Thymus (tissue), 11 donors: ENCODE measurements around the gene CYP24A1. TPM values are rescaled to one million over a fixed set of nuclear protein-coding genes. Genes with fewer than 3 reads are reported as not detected.
A peak's percentile ranks its signal among the peaks of the same experiment; 100 is the strongest.
"Not testable (repeated sequence)": the region's sequence is repeated elsewhere in the genome, so short reads cannot be mapped to it uniquely, and the experiment has no call there.

Experiments used
- DNase-seq, 9 donors: peaks; one replicate each; pipeline ENCODE4 v3.0.0-alpha.2; 2013; ENCODE audit warnings: low spot score in 9 of 9, low read depth in 6 of 9, missing footprints in 1 of 9
- H3K27ac ChIP-seq, 2 donors: one replicate each; pipeline ENCODE4 v1.5.1; 2013; ENCODE audit warnings: control low read depth in 1 of 2, low read depth in 1 of 2, low read length in 1 of 2, mild to moderate bottlenecking in 1 of 2, moderate library complexity in 1 of 2
- H3K27me3 ChIP-seq, 2 donors: one replicate each; pipeline ENCODE4 v1.5.1; 2013; ENCODE audit warnings: low read length in 1 of 2; ENCODE audit not compliant: control insufficient read depth in 2 of 2, insufficient read depth in 1 of 2
- H3K36me3 ChIP-seq, 2 donors: one replicate each; pipeline ENCODE4 v1.5.1; 2013; ENCODE audit warnings: low read length in 1 of 2, mild to moderate bottlenecking in 1 of 2, moderate library complexity in 1 of 2; ENCODE audit not compliant: control insufficient read depth in 2 of 2, insufficient read depth in 2 of 2
- H3K4me1 ChIP-seq, 2 donors: one replicate each; pipeline ENCODE4 v1.5.1; 2013; ENCODE audit warnings: low read length in 2 of 2; ENCODE audit not compliant: control insufficient read depth in 2 of 2, insufficient read depth in 2 of 2
- H3K4me3 ChIP-seq, 2 donors: one replicate each; pipeline ENCODE4 v1.5.1; 2013; ENCODE audit warnings: low read length in 2 of 2, control low read depth in 1 of 2, mild to moderate bottlenecking in 1 of 2
- H3K9me3 ChIP-seq, 2 donors: one replicate each; pipeline ENCODE4 v1.5.1; 2013; ENCODE audit warnings: low read length in 1 of 2, mild to moderate bottlenecking in 1 of 2; ENCODE audit not compliant: control insufficient read depth in 2 of 2, insufficient read depth in 1 of 2
- WGBS: extraction: QIAGEN DNeasy Blood & Tissue Kit; methylation state at CpG from one replicate; pipeline ENCODE4 v1.1.7; 2013; 5-methylcytosine and 5-hydroxymethylcytosine counted together
- polyA plus RNA-seq: library from polyadenylated mRNA; stranded (reverse); fragments of 200-250 nt; gene quantifications from one replicate; pipeline ENCODE4 v1.2.3, GENCODE V29; 2013
- total RNA-seq: library from RNA; stranded (reverse); fragments of 120-200 nt; gene quantifications from one replicate; pipeline ENCODE4 v1.2.4, GENCODE V29; 2013
- donor health status: healthy.

Gene CYP24A1
- total and polyA plus RNA-seq, 2 donors, result 0.38 to 0.68 TPM

DNA sequence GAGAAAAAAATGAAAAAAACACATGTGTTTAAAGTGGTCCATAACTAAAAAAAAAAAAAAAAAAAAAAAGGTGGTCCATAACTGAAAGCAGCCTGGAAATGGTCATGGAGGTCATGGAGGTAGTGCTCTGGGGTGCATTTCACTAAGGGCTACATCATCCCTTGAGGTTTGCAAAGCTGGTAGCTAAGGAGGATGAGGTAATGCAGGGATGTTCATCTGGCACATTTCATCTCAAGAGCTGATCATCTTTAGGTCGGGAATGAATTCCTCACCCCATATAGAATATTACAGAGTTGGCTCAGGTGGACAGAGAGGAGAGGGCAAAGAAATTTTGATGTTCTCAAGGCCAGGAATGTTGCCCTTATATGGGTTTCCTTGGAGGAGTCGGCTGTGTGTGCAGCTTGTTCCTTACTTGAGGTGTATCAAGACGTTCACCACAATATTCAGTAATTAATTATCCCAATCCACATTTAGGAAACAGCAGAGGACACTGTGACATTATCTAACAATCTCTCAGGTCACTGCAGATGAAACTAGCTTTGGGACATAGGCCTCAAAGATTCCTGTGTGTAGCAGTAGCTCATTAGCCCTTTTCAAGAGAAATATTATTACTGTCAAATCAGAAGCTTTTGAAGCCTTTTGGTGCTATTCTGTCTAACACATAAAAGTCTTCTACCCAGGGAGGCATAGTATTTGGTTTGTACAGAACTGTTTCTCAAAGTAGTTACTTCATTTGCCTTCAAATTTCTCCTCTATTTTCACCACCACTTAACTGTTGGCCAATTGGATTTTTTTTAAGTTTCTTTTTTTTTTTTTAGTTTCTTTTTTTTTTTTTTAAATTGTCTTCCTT, 46.8 kb downstream of the CYP24A1 start:
- no peaks in the 10 kb centered on the region for H3K4me1 ChIP-seq
- no peak overlapping the region for H3K27ac ChIP-seq
- no peaks in the 10 kb centered on the region for H3K27me3 ChIP-seq
- DNase-seq, result no peak
- no peaks in the 10 kb centered on the region for H3K36me3 ChIP-seq
- H3K4me3 ChIP-seq, result no peak overlapping the region
- no peaks in the 10 kb centered on the region for H3K9me3 ChIP-seq
- 92% methylated on average over 3 of the region's 3 CpGs for WGBS

- 98% methylated on average over 12 of the region's 12 CpGs for WGBS
These were observed 47.5 kb downstream of the CYP24A1 start for GRCh38 chr20:54126328-54126727.

DNA sequence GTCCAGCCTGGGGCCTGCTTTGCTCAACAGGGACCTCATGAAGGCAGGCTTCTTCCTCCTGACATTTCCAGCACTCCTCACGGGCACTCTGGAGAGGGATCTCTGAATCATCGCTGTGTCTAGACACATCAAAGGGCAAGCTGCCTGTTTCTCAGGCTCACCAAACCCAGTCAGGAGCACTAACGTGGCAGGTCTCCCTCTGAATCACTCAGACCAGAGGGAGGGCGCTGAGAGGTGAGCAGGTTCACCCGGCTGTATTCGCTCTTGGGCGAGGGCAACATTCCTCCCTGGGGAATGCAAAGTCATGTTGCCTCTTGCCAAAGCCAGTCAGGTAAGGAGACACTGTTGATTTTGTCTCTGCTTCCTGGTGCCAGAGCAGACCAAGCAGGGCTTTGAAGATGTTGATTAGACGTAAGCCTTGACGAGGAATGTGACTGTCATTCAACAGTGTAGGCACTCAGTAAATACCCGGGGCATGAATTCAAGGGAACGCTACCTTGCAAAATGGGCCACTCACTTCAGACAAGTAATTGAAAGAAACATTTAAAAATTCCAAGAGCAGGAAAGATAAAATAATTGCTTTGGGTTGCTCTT, 50.1 kb downstream of the CYP24A1 start:
- Histone ChIP-seq H3K9me3 (no peaks in the 10 kb centered on the region), H3K4me1 (no peaks in the 10 kb centered on the region), H3K27me3 (no peaks in the 10 kb centered on the region), H3K27ac (peak overlapping the region in 1 of 2 donors; percentile 36), H3K36me3 (no peaks in the 10 kb centered on the region), H3K4me3 (no peak overlapping the region)
- DNase-seq, result no peak
- 90% methylated on average over 11 of the region's 11 CpGs for WGBS

More at GRCh38 chr20:54126328-54126727, 47.5 kb downstream of the CYP24A1 start:
- not testable (repeated sequence) for H3K27me3 ChIP-seq, H3K4me1 ChIP-seq, H3K9me3 ChIP-seq, H3K27ac ChIP-seq, H3K36me3 ChIP-seq, DNase-seq, H3K4me3 ChIP-seq

DNA sequence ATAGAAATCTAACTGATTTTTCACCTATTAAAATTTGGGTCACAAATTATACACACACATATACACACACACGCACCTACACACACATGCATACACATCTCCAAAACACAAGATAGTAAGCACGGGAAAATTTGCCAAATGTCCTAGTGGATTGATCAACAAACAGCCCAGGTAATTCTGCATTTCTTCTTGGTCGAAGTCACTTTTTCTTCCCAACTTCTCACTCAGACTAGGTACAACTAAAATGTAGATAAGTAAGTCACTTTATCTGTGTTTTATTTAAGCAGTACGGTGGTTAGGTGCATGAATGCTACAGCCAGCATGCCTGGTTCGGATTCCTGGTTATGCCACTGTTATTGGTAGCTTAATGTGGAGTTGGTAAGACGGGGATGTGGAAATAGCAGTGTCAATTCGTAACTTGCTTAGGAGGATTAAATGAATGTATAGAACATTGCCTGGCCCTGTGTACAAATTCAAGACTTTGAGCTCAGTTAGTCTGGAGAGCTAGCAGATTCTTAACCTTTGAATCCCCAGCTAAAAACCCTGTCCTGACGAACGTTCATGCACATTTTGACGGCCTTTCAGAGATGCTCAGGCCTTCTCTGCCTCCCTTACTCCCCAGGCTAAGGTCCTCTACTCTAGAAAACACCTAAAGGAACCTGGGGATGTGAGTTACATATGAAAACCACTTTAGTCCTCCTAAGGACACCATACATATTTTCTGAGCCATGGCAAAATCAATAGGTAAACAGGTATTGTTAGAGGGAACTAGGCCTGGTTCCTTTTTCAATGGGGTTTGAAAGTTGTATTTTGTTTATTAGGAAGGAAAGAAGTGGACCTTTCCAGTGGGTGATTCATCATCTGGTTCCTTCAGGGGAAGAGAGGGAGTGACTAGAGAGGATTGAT, 50.9 kb downstream of the CYP24A1 start:
- no peaks in the 10 kb centered on the region for H3K9me3 ChIP-seq
- no peak overlapping the region for H3K4me3 ChIP-seq
- H3K27ac ChIP-seq, result peak overlapping the region in 1 of 2 donors; percentile 48
- DNase-seq, result no peak
- 89% methylated on average over 10 of the region's 10 CpGs for WGBS
- no peaks in the 10 kb centered on the region for H3K36me3 ChIP-seq
- H3K27me3 ChIP-seq, result no peaks in the 10 kb centered on the region
- no peaks in the 10 kb centered on the region for H3K4me1 ChIP-seq

- no peaks in the 10 kb centered on the region for H3K4me1 ChIP-seq
- no peaks in the 10 kb centered on the region for H3K27me3 ChIP-seq
- WGBS, result 100% methylated on average over 1 of the region's 1 CpG
- H3K27ac ChIP-seq, result no peak overlapping the region
- H3K4me3 ChIP-seq, result no peak overlapping the region
- DNase-seq, result no peak
- H3K36me3 ChIP-seq, result no peaks in the 10 kb centered on the region
- no peaks in the 10 kb centered on the region for H3K9me3 ChIP-seq
These were observed 51.6 kb downstream of the CYP24A1 start for GRCh38 chr20:54122189-54122588.

DNA sequence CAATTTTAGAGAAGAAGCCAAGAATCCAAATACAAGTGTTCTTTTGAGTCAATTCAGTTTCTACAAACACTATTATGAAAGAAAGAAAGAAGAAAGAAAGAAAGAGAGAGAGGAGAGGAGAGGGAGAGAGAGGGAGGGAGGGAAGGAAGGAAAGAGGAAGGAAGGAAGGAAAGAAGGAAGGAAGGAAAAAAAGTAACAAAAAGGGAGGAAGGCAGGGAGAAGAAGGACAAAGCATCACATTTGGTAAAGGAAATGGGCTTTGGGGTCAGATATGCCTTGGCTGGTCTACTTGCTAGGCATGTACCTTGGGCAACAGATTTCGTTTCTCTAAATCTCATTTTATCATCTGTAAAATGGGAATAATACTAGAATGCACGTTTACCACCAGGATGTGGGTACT, 54.0 kb downstream of the CYP24A1 start:
- no peak overlapping the region for H3K27ac ChIP-seq
- no peaks in the 10 kb centered on the region for H3K27me3 ChIP-seq
- 83% methylated on average over 2 of the region's 2 CpGs for WGBS
- no peak for DNase-seq
- no peaks in the 10 kb centered on the region for H3K4me1 ChIP-seq
- no peak overlapping the region for H3K4me3 ChIP-seq
- H3K36me3 ChIP-seq, result no peaks in the 10 kb centered on the region
- H3K9me3 ChIP-seq, result peaks cover 0 to 1% of the 10 kb centered on the region in 2 donors

DNA sequence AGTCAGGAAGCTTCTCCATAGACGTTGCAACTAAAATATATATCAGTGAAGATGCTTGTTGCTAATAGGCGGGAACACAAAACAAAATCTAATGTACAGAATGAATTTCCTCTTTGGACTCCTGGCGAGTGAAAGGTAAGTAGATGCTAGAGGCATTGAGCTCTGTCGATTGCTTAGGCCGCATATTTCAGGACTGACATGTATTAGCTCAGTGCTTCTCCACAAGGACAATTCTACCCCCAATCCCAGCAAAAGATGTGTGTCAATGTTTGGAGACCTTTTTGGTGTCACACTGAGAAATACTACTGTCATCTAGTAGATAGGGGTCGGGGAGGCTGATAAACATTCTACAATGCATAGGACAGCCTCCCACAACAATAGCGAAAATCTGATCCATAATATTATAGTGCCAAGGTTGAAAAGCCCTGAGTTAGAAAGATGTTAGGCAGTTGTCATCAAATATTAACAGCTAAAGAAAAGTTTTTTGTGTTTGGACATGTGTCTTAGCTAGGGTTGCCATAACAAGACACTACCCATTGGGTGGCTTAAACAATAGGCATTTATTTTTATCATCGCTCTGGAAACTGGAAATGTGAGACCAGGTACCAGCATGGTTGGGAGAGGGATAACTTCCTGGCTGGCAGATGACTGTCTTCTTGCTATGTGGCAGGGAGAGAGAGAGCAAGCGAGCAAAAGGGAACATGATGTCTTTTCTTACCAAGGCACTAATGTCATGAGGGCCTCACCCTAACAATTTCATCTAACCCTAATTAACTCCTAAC, 55.4 kb downstream of the CYP24A1 start:
- H3K4me3 ChIP-seq, result no peak overlapping the region
- no peaks in the 10 kb centered on the region for H3K36me3 ChIP-seq
- WGBS, result 83% methylated on average over 9 of the region's 9 CpGs
- no peak for DNase-seq
- no peaks in the 10 kb centered on the region for H3K4me1 ChIP-seq
- no peaks in the 10 kb centered on the region for H3K27me3 ChIP-seq
- H3K27ac ChIP-seq, result no peak overlapping the region
- H3K9me3 ChIP-seq, result peaks cover 0 to 1% of the 10 kb centered on the region in 2 donors

GRCh38 chr20:54116550-54117235, 57.1 kb downstream of the CYP24A1 start:
- whole genome bisulfite sequencing, result 98% methylated on average over 4 of the region's 4 CpGs
- no peak for DNase-seq
- Histone ChIP-seq H3K27me3 (no peaks in the 10 kb centered on the region), H3K4me3 (no peak overlapping the region), H3K27ac (no peak overlapping the region), H3K9me3 (peaks cover 0 to 1% of the 10 kb centered on the region in 2 donors), H3K4me1 (no peaks in the 10 kb centered on the region), H3K36me3 (no peaks in the 10 kb centered on the region)
